Testis (tissue), 2 donors: ENCODE measurements around the gene MNX1.

Experiments used
- CTCF ChIP-seq, 3 experiments: fragments of 450-650 bp in 2 of 3; fragments of 200-600 bp in 1 of 3; sonication (generic) in 1 of 3; IDR thresholded peaks; one replicate each; pipeline ENCODE4 v1.5.1; 2016 to 2019; ENCODE audit warnings: antibody characterized with exemption in 3 of 3, mild to moderate bottlenecking in 2 of 3, moderate library complexity in 1 of 3
- POLR2A ChIP-seq: fragments of 450-650 bp; IDR thresholded peaks from one replicate; pipeline ENCODE4 v1.6.1; 2017; ENCODE audit warnings: antibody characterized with exemption, mild to moderate bottlenecking, moderate library complexity

- TF ChIP-seq CTCF (IDR thresholded peaks at IDR 0.05) (no peak), POLR2A (no peak)
These were observed 42.7 kb upstream of the MNX1 start for GRCh38 chr7:157053118-157053517.
